Activated naive CD8-positive, alpha-beta T cell (primary cell): ENCODE results near the gene TRPC4AP.
A peak's percentile ranks its signal among the peaks of the same experiment; 100 is the strongest.

Source experiments
- H3K27ac Mint-ChIP-seq: one replicate; pipeline ENCODE4 v1.8.0; 2021; ENCODE audit warnings: mixed read lengths
- H3K27me3 Mint-ChIP-seq: one replicate; pipeline ENCODE4 v1.8.0; 2021; ENCODE audit warnings: mixed read lengths
- H3K36me3 Mint-ChIP-seq: one replicate; pipeline ENCODE4 v1.8.0; 2021; ENCODE audit warnings: mixed read lengths
- H3K4me1 Mint-ChIP-seq: one replicate; pipeline ENCODE4 v1.8.0; 2021; ENCODE audit warnings: low read depth, mixed read lengths
- H3K4me3 Mint-ChIP-seq: one replicate; pipeline ENCODE4 v1.8.0; 2021; ENCODE audit warnings: mild to moderate bottlenecking, mixed read lengths
- H3K9me3 Mint-ChIP-seq: one replicate; pipeline ENCODE4 v1.8.0; 2021; ENCODE audit warnings: low read depth, mixed read lengths

Gene TRPC4AP

GRCh38 chr20:35092524-35093266 is at the start of gene TRPC4AP:
TSS of gene TRPC4AP (minus strand) at chr20:35092807. CDS start at chr20:35092781, 26 bp downstream.
- H3K9me3 Mint-ChIP-seq: no peaks in the 10 kb centered on the region
- H3K4me1 Mint-ChIP-seq: peaks cover 50% of the 10 kb centered on the region
- peaks cover 2% of the 10 kb centered on the region for H3K36me3 Mint-ChIP-seq
- peak within 1 kb of the TSS; percentile 93 for H3K4me3 Mint-ChIP-seq
- no peaks in the 10 kb centered on the region for H3K27me3 Mint-ChIP-seq
- H3K27ac Mint-ChIP-seq: peak within 1 kb of the TSS; percentile 99

DNA sequence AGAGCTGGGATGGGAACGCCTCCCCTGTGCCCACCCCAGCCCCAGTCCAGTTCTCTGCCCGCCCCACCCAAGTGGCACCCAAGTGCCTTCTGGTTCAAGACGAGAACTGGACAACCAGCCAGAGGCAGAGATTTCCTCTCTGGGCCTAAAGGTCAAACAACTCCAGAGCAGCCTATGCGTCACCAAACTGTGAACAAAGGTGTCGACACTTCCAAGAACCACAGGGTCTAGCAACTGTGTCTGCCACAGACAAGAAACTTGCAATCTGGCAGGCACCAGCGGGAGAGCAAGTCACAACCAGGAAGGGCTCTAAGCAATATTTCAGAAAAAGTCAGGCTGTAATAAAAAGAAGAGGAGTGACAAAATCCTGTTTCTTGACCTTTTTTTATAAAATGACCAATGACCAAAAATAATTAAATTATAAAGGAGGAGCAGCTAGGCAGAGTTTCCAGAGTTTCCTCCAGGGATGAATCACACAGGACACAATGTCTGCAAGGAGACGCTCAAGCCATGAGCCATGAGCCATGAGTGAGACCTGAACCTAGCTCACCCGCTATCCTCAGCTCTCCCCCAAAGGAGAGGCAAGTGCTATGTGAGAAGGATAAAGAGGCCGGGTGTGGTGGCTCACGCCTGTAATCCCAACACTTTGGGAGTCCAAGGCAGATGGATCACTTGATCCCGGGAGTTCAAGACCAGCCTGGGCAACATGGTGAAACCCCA is 43.4 kb upstream of the TRPC4AP start:
- H3K4me3 Mint-ChIP-seq: no peak overlapping the region
- H3K9me3 Mint-ChIP-seq: no peaks in the 10 kb centered on the region
- no peak overlapping the region for H3K27ac Mint-ChIP-seq
- H3K27me3 Mint-ChIP-seq: no peaks in the 10 kb centered on the region
- peaks cover 2% of the 10 kb centered on the region for H3K36me3 Mint-ChIP-seq
- peaks cover 2% of the 10 kb centered on the region for H3K4me1 Mint-ChIP-seq

DNA sequence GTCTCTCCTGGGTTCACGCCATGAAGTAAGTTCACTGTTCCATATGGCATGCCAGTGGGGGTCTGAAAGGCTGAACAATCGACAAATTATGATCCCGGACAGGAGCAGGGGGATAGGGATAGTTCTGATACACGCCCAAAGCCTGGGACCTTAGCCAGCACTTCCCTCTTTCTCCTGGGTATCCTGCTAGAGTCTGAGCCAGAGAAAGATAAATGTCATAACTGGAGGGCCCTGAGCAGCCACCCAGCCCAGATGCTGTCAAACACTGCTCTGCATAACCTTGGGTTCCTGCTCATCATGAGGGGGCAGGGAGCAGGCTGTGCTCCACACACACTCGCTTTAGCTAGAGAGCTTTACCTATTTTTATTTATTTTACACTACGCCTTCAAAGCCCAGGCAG is 42.3 kb upstream of the TRPC4AP start:
- no peaks in the 10 kb centered on the region for H3K27me3 Mint-ChIP-seq
- no peaks in the 10 kb centered on the region for H3K9me3 Mint-ChIP-seq
- no peak overlapping the region for H3K27ac Mint-ChIP-seq
- H3K36me3 Mint-ChIP-seq: peaks cover 2% of the 10 kb centered on the region
- no peaks in the 10 kb centered on the region for H3K4me1 Mint-ChIP-seq
- H3K4me3 Mint-ChIP-seq: no peak overlapping the region

DNA sequence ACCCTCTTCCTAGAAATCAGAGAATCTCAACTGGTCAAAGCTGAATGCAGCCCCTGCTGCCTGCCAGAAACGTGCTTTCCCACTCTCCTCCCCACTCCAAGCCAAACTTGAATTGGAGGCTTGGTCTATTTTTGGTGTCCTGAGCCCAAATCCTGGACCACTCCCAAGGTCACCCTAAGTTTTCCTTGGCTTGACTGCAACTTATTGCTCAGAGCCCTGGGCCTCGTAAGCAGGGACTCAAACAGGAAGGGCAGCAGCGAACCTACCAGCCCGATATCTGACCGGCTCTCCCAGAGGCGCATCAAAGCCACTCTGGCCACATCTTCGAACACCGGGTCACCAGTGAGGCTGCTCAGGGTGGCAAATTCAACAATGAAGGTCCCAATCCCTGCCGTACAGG is 41.9 kb upstream of the TRPC4AP start:
- no peaks in the 10 kb centered on the region for H3K27me3 Mint-ChIP-seq
- H3K27ac Mint-ChIP-seq: no peak overlapping the region
- peaks cover 2% of the 10 kb centered on the region for H3K36me3 Mint-ChIP-seq
- no peak overlapping the region for H3K4me3 Mint-ChIP-seq
- H3K9me3 Mint-ChIP-seq: no peaks in the 10 kb centered on the region
- no peaks in the 10 kb centered on the region for H3K4me1 Mint-ChIP-seq

DNA sequence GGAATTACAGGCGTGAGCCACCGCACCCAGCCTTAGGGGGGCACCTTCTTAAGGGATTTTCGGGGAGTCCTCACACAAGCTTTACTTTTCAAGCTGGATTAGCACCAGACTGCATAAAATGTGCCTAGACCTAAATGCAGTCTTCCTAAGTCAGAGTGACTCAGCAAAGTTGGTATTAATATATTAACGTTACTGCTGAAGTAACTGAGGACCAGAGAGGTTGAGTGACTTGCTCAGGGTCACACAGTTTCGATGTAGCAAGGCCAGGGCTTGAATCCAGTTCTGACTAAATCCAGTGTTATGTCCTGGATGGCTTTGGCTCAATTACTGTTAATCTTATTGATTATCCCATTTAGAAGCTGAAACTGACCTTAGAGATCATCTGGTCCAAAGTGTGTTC is 41.1 kb upstream of the TRPC4AP start:
- peaks cover 2% of the 10 kb centered on the region for H3K36me3 Mint-ChIP-seq
- H3K4me3 Mint-ChIP-seq: no peak overlapping the region
- no peaks in the 10 kb centered on the region for H3K9me3 Mint-ChIP-seq
- H3K27ac Mint-ChIP-seq: peak overlapping the region; percentile 16
- no peaks in the 10 kb centered on the region for H3K4me1 Mint-ChIP-seq
- H3K27me3 Mint-ChIP-seq: no peaks in the 10 kb centered on the region

DNA sequence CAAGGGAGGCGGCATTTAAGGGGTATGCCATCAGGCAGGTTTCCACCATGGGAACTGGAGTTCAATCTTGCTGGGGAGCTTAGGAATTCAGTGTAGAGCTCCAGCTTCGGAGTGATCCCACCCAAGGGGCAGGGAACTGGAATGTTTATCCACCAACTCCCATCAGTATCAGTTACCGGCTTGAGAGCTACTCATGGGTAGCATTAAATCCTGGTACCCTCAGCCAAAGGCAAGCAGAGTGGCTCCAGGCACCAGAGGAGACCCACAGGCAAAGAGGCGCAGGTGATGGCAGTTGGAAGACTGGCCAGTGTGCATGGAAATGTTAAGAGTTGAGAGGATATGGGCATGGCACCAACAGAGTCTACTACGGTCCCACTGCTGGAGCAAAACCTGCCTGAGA is 40.4 kb upstream of the TRPC4AP start:
- Mint-ChIP-seq H3K4me3 (no peak overlapping the region), H3K27ac (no peak overlapping the region), H3K27me3 (no peaks in the 10 kb centered on the region), H3K9me3 (no peaks in the 10 kb centered on the region), H3K36me3 (peaks cover 2% of the 10 kb centered on the region), H3K4me1 (no peaks in the 10 kb centered on the region)

GRCh38 chr20:35131934-35132333 is 39.3 kb upstream of the TRPC4AP start:
- Mint-ChIP-seq H3K27me3 (no peaks in the 10 kb centered on the region), H3K9me3 (no peaks in the 10 kb centered on the region), H3K4me1 (no peaks in the 10 kb centered on the region), H3K27ac (peak overlapping the region; percentile 54), H3K36me3 (peaks cover 2% of the 10 kb centered on the region), H3K4me3 (no peak overlapping the region)

DNA sequence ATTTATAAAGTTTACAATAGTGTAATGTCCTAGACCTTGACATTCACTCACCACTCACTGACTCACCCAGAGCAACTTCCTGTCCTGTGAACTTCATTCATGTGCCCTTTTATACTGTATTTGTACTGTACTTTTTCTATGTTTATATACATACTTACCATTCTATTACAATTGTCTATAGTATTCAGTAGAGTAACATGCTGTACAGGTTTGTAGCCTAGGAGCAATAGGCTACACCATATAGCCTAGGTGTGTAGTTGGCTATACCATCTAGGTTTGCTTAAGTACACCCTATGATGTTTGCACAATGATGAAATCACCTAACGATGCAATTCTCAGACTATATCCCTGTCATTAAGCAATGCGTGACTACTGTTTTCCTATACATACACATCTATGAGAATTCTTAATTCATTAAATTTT is 37.1 kb upstream of the TRPC4AP start:
- Mint-ChIP-seq H3K27ac (no peak overlapping the region), H3K4me3 (no peak overlapping the region), H3K4me1 (no peaks in the 10 kb centered on the region), H3K36me3 (peaks cover 9% of the 10 kb centered on the region), H3K9me3 (no peaks in the 10 kb centered on the region), H3K27me3 (no peaks in the 10 kb centered on the region)

GRCh38 chr20:35125753-35126152 is 33.1 kb upstream of the TRPC4AP start:
- no peaks in the 10 kb centered on the region for H3K27me3 Mint-ChIP-seq
- no peak overlapping the region for H3K4me3 Mint-ChIP-seq
- no peak overlapping the region for H3K27ac Mint-ChIP-seq
- no peaks in the 10 kb centered on the region for H3K9me3 Mint-ChIP-seq
- H3K36me3 Mint-ChIP-seq: peaks cover 7% of the 10 kb centered on the region
- H3K4me1 Mint-ChIP-seq: no peaks in the 10 kb centered on the region

DNA sequence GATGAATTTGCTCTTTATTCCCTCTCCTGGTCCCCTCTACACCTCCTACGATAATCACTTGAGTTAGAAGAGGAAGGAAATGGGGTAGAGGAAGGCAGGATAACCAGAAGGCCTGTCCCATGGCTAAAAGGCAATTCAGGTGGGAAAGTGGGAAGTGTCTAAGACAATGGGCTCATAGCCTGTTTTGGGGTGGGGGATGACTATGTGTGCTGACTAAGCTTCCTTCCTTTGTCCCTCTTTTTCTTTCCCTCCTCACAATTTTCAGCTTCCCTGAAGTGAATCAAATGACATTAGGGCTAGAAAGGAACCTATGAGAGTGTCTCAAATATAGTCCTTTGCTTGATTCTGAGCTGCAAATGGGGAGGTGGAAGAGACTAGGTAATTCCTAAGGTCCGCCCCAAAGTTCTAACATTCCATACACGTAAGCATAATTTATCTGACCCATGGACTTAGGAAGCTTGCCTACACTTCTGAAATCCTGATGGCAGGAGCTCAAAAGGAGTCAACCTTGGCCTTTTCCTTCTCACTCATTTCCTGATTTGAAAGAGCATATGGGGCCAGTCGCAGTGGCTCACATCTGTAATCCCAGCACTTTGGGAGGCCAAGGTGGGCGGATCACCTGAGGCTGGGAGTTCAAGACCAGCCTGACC is 30.3 kb upstream of the TRPC4AP start:
- Mint-ChIP-seq H3K4me3 (no peak overlapping the region), H3K4me1 (no peaks in the 10 kb centered on the region), H3K36me3 (peaks cover 7% of the 10 kb centered on the region), H3K27ac (no peak overlapping the region), H3K27me3 (no peaks in the 10 kb centered on the region), H3K9me3 (no peaks in the 10 kb centered on the region)

- peaks cover 6% of the 10 kb centered on the region for H3K36me3 Mint-ChIP-seq
- no peaks in the 10 kb centered on the region for H3K4me1 Mint-ChIP-seq
- H3K9me3 Mint-ChIP-seq: no peaks in the 10 kb centered on the region
- no peaks in the 10 kb centered on the region for H3K27me3 Mint-ChIP-seq
- H3K4me3 Mint-ChIP-seq: no peak overlapping the region
- no peak overlapping the region for H3K27ac Mint-ChIP-seq
Observed at GRCh38 chr20:35121186-35121585, 28.6 kb upstream of the TRPC4AP start.

- Mint-ChIP-seq H3K4me1 (no peaks in the 10 kb centered on the region), H3K27me3 (no peaks in the 10 kb centered on the region), H3K27ac (no peak overlapping the region), H3K4me3 (no peak overlapping the region), H3K36me3 (no peaks in the 10 kb centered on the region), H3K9me3 (no peaks in the 10 kb centered on the region)
Observed at GRCh38 chr20:35120012-35120701, 27.6 kb upstream of the TRPC4AP start.

- Mint-ChIP-seq H3K27ac (peak overlapping the region; percentile 64), H3K27me3 (no peaks in the 10 kb centered on the region), H3K4me3 (no peak overlapping the region), H3K4me1 (no peaks in the 10 kb centered on the region), H3K36me3 (no peaks in the 10 kb centered on the region), H3K9me3 (no peaks in the 10 kb centered on the region)
Observed at GRCh38 chr20:35117629-35118028, 25.0 kb upstream of the TRPC4AP start.

- Mint-ChIP-seq H3K27me3 (no peaks in the 10 kb centered on the region), H3K4me1 (no peaks in the 10 kb centered on the region), H3K9me3 (no peaks in the 10 kb centered on the region), H3K27ac (peak overlapping the region; percentile 61), H3K4me3 (no peak overlapping the region), H3K36me3 (no peaks in the 10 kb centered on the region)
Observed at GRCh38 chr20:35117196-35117595, 24.6 kb upstream of the TRPC4AP start.

GRCh38 chr20:35116258-35116657 is 23.7 kb upstream of the TRPC4AP start:
- no peaks in the 10 kb centered on the region for H3K4me1 Mint-ChIP-seq
- peaks cover 5% of the 10 kb centered on the region for H3K36me3 Mint-ChIP-seq
- H3K4me3 Mint-ChIP-seq: no peak overlapping the region
- H3K27me3 Mint-ChIP-seq: no peaks in the 10 kb centered on the region
- H3K27ac Mint-ChIP-seq: peak overlapping the region; percentile 76
- no peaks in the 10 kb centered on the region for H3K9me3 Mint-ChIP-seq
